Measurements from ENCODE around the gene MYO1C.
"Not testable (repeated sequence)": the region's sequence is repeated elsewhere in the genome, so short reads cannot be mapped to it uniquely, and the experiment has no call there.

Gene MYO1C

GRCh38 chr17:1461198-1461944, 31.1 kb downstream of the MYO1C start:
- DNase-seq = no peak

GRCh38 chr17:1460233-1460632, 32.3 kb downstream of the MYO1C start:
- DNase-seq = no peak

DNA sequence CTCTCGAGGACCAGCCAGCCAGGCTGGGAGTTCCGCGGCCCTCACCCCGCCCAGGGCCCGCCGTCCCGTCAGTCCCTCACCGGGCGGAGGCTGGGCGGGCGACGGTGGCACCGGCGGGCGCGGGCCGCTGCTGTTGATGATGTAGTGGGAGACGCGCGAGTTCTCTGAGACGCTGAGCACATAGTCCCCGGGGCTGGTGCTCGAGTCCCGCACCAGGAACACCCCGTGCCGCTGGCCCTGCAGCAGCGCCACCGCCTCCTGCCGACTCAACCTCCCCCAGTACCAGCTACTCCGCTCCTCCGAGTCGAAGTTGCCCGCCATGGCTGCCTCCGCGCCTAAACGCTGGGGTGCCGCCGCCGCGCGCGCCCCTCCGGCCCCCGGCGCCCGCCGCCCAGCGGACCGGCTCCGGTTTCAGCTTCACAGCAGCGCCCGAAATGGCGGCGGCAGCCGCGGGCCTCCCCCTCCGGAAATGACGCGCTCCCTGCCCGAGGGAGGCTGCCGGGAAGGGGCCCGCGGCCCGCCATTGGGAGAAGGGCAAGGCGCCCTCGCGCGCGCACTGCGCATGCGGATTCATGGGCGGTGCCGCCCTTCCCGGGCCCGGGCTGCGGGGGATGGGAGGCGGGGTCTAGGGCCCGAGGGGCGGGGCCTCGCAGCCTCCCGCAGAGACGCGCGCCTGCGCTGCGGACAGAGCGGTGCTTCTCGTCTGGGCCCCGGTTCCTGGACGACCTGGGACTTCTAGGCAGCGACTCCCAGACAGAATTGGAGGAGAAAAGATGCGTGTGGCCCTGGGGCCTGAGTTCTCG, 36.5 kb downstream of the MYO1C start, which contains the start of gene CRK:
TSS of gene CRK (minus strand) at position 436 of the 803 bp plus-strand sequence. CDS start at position 321, 115 bp downstream.
- DNase-seq = peak; percentile 99

- peak; percentile 81 for DNase-seq
These were observed 37.1 kb downstream of the MYO1C start for GRCh38 chr17:1455291-1455796.

DNA sequence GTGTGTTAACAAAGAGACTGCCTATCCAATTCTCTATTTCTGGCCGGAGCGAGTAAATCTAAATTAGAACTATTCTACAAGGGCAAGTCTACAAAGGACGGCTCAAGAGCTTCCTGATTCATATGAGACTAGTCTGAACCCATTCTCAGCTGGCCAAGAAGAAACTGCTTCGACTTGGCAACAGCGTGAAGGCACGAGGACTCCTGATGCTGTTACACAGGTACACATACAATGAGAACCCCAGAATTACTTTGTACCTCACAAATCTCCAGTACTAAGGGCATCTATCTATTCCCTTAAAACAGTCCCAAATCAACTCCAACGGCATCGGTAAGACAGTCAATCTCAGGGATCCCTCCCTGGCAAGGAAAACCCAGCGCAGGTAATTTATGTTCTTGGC, 37.9 kb downstream of the MYO1C start:
- no peak for DNase-seq

- DNase-seq = not testable (repeated sequence)
These were observed 38.8 kb downstream of the MYO1C start for GRCh38 chr17:1453694-1454093.

GRCh38 chr17:1452836-1453235, 39.6 kb downstream of the MYO1C start:
- DNase-seq = no peak

DNA sequence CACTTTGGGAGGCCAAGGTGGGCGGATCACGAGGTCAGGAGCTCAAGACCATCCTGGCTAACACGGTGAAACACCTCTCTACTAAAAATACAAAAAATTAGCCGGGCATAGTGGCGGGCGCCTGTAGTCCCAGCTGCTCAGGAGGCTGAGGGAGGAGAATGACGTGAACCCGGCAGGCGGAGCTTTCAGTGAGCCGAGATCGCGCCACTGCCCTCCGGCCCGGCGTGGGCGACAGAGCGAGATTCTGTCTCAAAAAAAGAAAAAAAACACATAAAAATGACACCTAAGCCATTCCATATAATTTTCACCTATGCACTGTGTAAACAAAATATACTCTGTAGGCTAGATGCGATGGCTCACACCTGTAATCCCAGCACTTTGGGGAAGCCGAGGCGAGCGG, 42.2 kb downstream of the MYO1C start:
- not testable (repeated sequence) for DNase-seq

- no peak for DNase-seq
These were observed 43.0 kb downstream of the MYO1C start for GRCh38 chr17:1449412-1449967.

- no peak for DNase-seq
These were observed 45.4 kb downstream of the MYO1C start for GRCh38 chr17:1447052-1447451.

GRCh38 chr17:1446201-1446600, 46.3 kb downstream of the MYO1C start:
- DNase-seq = no peak

GRCh38 chr17:1445695-1446094, 46.8 kb downstream of the MYO1C start:
- not testable (repeated sequence) for DNase-seq

DNA sequence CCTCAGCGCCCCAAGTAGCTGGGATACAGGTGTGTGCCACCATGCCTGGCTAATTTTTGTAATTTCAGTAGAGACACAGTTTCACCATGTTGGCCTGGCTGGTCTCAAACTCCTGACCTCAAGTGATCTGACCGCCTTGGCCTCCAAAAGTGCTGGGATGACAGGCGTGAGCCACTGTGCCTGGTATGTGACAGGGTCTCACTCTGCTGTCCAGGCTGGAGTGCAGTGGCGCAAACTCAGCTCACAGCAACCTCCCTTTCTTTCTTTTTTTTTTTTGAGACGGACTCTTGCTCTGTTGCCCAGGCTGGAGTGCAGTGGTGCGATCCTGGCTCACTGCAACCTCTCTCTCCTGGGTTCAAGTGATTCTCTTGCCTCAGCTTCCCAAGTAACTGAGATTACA, 49.8 kb downstream of the MYO1C start:
- not testable (repeated sequence) for DNase-seq

DNA sequence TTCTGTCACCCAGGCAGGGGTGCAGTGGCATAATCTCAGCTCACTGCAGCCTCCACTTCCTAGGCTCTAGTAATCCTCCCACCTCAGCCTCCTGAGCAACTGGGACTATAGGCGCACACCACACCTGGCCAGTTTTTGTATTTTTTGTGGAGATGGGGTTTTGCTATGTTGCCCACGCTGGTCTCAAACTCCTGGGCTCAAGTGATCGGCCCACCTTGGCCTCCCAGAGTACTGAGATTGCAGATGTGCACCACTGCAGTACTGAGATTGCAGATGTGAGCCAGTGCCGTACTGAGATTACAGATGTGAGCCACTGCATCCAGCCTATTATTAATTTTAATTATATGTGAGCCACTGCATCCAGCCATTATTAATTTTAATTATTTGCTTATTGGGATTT, 50.3 kb downstream of the MYO1C start:
- no peak for DNase-seq

GRCh38 chr17:1440921-1441320, 51.6 kb downstream of the MYO1C start:
- no peak for DNase-seq

DNA sequence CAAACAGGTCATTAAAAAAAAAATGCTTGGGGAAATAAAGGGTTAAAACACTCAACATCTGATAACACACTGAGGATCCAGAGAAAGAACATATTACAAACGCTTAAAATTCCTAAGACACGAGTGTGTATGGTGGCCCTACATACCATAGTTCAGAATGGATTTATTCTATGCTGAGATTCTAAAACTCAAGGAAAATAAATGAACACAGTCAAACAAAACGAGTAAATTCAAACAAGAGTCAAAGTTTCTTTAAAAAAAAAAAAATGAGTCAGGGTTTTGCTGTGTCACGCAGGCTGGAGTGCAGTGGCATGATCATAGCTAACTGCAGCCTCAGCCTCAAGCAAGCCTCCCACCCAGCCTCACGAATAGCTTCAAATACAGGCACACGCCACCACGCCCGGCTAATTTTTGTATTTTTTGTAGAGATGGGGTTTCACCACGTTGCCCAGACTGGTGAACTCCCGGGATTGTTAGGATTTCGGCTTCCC, 53.8 kb downstream of the MYO1C start:
- no peak for DNase-seq

DNA sequence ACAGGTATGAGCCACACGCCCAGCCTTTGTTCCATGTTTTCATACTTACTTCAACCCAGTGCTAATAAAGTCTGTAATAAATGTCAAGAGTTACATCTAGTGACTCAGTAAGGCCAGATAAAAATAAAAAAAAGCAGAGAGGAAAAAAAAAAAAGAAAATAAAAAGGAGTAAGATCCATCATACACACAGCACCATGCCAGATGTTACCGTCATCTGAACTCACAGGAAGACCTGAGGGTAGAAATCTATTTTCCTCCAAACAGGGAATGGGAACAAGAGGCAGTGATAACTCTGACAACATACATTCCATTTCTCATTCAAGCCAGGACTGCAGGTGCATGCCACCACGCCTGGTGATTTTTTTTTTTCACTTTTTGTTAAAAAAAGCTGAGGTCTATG, 57.2 kb downstream of the MYO1C start:
- DNase-seq = no peak

DNA sequence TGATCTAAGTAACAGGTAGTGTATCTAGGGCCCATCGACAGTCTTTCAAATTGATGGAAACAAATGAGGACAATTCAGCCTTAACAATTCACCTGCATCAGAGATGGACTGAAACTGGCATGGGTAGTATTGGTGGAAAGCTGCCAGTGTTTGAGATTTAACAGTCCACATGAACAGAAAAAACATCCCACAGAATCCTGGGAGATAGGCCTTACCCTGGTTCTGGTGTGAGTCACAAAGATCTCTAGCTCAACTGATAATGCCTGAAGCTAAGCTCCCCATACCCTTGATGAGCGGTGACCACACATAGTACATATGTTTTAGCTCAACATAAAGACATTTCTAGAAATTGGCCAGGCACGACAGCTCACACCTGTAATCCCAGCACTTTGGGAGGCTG, 58.3 kb downstream of the MYO1C start:
- DNase-seq = no peak

DNA sequence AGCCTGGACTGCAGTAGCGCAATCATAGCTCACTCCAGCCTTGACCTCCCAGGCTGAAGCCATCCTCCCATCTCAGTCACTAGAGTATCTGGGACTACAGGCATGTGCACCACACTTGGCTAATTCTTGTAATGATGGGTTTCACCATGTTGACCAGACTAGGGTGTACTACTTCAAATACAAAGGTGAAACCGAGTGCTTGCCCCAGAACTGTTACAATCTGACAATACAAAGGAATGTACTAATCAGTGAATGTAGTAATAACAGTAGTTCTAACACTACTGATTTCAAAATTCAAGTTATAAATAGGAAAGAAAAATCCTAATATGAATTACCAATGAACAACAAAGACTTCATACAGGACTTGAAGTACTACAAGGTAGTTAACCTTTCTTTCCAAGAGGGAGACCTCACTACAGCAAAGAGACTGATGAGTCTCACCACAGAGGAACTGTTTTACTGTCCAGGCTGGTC, 60.8 kb downstream of the MYO1C start:
- DNase-seq = no peak

DNA sequence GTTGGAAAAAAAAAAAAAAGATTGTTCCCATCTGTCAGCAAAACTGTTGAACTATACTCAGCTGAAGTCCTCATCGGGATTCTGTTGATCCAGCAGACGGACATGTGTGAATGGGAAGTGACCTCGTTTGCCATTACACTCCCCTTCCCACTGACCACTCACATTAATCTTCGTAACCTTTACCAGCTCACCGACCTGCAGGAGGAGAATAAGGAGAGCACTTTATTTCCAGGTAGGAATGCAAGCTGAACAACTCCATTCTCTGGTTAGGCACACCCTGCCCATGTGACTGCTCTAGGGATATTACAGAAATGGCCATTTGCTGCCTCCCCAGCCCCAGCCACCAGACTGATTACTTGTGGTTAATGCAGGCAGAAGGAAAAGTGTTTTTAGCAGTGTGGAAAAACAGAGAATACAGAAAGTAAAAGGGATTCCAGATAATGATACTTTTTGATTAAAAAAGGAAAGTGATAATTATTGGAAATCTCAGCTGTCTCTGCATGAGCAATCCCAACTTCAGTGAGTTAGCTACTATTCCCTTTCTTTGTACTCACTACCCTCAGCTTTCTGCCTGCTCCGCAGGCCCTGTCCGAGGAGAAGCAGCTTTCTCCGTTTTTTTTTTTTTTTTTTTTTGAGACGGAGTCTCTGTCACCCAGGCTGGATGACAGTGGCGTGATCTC, 68.9 kb downstream of the MYO1C start:
- DNase-seq = no peak

GRCh38 chr17:1422885-1423284, 69.6 kb downstream of the MYO1C start:
- DNase-seq = no peak

GRCh38 chr17:1421470-1421869, 71.0 kb downstream of the MYO1C start:
- DNase-seq = no peak

GRCh38 chr17:1420981-1421380, 71.5 kb downstream of the MYO1C start:
- no peak for DNase-seq

Data from eye (tissue), 1 donor.